GM10847 (cell line): ENCODE results near the gene CATSPERD.

Source experiments
- POLR2A ChIP-seq: IDR thresholded peaks from 2 replicates; pipeline ENCODE4 v1.6.1; 2011; ENCODE audit not compliant: insufficient read length; ENCODE audit errors: extremely low read depth

The CATSPERD gene, protein sequence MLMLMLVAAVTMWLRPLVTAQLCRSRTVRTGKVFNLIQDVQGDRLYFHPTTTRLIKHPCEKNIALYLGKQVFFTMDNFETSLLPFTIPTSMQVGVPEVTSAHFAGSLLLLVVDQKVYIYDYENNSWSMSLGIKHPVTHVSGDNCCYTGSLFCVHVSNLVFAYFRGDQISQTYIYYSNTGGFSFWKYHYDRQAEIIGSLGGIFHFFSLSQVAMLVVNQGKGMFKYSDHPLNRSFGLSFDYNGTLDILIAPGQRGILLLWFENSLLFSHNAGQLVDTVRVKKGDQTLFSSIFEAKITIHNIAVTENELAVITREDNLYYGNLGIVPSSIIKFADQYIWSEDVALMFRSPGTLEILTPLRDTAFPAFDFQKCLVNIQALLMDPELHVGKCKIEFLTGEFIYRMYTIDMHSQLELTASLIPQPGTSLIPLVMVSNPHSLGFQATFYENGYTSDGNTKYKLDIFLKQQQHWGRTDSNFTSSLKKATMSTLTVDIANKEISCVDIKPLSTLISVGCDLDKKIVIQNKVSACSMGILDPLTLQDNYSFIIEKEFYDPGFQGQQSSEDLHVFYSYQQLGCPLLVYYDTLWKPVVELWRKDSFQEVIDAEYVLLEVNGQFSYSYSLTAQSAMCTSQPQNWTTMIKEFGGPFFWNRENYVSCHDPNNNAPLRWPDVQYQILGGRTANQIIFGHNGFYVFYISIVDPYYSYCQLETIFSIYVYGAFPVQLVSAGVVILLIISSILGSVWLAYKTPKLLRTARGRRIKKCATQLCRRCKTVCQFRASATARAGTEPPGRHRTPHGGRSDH

DNA sequence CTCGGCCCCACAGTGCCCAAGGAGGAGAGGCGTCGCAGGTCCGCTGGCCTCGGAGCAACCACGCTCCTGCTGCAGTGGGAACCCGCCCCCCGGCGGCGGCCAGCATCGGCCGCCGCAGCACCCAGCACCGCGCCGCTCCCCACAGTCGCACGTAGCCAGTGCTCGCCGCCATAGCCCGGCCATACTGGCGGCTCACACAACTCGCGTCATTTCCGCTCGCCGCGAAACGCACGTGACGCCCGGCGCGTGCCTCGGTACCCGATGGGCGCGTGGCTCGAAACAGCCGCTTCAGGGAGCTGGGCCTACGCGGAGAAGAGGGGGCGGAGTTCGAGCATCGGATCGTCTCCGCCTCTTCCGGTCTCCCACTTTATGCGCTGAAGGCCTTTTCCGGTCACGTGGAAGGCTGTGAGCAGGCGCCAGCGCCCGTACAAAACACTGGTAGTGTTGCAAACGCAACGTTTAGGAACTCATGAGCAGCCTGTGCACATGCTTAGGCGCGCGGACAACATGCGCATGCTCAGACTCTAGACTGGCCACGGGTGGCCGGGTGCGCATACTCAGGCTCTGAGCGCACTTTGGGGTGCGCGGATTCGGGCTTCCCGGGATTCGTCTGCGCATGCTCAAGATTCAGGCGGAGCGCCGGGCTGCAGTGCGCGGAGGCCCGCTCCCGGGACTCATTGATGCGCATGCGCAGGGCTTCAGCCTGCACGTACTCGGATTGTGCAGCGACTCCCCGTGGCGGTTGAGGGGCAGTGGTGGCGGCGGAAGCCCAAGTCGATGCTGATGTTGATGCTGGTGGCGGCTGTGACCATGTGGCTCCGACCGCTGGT is at the start of gene CATSPERD, which contains the start of gene LONP1:
Gene CATSPERD, plus strand, starts transcription at position 677 of the 830 bp plus-strand sequence. Its CDS starts 101 bp downstream, at position 778.
Gene LONP1, minus strand, starts transcription at position 186 of the 830 bp plus-strand sequence. Its CDS starts 14 bp downstream, at position 172.
- peak; percentile 78 for TF ChIP-seq POLR2A

DNA sequence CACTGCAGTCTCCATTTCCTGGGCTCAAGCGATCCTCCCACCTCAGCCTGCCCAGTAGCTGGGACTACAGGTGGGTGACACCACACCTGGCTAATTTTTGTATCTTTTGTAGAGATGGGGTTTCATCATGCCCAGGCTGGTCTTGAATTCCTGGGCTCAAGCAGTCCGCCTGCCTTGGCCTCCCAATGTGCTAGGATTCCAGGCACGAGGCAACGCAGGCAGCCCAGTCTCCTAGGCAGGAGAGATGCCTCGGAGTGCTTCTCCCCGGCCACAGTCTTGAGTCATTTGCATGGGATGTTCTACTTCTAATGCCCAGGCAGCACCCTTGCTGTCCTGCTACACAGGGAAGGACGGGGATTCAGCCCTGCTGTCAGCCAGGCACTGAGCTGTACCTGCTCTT is 48.8 kb upstream of the CATSPERD start:
- no peak for TF ChIP-seq POLR2A

DNA sequence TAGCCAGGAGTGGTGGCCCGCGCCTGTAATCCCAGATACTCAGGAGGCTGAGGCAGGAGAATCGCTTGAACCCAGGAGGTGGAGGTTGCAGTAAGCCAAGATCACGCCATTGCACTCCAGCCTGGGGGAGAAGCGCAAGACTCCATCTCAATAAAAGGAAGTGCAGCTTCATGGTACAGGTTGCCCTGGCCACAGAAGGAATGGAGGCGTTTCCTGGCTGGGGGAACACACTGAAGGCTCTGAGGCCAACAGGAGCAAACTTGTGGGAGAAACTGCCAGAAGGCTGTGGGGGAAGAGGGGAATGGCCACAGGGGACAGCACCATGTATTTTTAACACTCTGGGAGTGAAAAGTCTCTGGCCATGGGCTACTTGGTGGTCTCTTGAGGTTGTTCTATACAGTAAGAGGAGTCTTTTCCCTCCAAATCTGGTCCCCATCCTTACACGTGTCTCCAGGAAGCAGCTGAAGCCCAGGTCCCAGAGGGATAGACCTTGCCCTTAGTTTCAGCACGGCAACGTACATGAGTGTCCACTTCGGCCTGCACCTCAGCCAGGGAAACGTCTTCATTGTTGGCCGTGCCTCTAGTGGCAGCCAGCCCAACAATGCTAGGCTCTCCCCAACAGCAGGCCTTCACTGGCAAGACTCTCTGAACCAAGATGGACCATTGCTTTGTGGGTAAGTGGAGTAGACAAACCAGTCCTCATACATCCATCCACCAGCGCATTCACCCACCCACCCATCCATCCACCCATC is 47.6 kb upstream of the CATSPERD start:
- no peak for TF ChIP-seq POLR2A

DNA sequence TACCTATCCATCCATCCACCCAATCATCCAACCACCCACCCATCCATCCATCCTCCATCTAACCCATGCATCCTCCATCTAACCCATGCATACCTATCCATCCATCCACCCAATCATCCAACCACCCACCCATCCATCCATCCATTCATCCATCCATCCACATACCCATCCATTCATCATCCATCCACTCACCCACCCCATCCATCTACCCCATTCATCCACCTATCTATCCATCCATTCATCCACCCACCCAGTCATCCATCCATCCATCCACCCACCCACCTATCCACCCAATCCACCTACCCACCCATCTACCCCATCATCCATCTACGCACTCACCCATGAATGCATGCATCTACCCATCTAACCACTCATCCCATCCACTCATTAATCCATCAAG is 46.7 kb upstream of the CATSPERD start:
- TF ChIP-seq POLR2A: no peak

DNA sequence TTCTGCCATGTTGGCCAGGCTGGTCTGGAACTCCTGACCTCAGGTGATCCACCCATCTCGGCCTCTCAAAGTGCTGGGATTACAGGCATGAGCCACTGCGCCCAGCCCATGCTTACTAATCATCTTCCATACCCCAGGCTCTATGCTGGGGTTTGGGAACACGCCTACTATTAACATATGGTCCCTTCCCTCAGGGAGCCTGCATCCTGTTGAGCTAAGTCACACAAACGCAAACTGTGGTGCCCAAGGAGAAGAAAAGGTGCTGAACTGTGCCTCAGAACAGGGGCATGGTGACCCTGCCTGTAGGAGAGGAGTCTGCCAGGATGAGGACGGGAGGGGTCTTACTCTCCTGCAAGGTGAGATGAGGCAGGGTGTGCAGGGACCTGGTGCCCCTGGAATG is 45.7 kb upstream of the CATSPERD start:
- no peak for TF ChIP-seq POLR2A

DNA sequence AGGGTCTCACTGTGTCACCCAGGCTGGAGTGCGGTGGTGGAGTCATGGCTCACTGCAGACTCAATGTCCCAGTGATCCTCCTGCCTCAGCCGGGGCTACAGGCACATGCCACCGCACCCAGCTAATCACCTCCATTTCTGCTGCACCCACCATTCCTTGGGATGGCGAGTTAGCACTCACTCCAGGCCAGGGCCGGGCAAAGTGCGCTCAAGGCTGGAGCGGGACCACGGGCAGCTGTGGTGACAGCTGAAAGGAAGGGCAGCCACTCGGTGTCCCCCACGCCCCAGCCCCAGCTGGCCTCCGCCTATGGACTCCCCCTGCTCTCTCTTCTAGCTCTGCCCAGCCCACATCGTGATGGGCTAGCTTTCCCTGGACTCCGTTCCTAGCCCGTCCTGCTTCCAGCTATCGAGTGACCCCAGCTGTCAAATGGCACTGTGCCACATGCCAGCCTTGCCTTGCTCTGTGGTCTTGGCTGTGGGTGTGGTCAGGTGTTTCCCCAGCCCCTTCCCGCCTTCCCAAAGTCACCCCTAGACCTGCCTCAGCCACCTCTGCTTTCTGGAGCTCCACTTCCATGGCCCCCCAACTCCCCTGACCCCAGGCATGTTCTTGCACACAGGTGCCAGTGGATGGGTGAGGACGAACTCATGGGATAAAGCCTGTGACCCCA is 44.2 kb upstream of the CATSPERD start:
- TF ChIP-seq POLR2A: no peak

DNA sequence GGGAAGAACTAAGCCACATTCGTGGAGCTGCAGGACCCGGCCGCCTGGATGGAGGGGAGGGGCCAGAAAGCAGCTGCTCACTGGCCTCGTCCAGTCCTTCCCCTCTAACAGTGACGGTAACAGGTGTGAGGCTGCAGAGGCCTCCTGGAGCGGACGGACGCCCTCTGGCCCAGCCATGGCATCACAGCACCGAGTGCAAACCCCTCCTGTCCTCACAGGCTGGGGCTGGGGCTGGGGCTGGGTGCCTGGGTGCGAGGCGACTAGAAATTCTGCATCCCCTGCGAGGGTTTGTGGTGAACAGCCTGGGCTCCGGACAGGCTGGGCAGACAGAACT is 43.7 kb upstream of the CATSPERD start:
- TF ChIP-seq POLR2A: no peak

DNA sequence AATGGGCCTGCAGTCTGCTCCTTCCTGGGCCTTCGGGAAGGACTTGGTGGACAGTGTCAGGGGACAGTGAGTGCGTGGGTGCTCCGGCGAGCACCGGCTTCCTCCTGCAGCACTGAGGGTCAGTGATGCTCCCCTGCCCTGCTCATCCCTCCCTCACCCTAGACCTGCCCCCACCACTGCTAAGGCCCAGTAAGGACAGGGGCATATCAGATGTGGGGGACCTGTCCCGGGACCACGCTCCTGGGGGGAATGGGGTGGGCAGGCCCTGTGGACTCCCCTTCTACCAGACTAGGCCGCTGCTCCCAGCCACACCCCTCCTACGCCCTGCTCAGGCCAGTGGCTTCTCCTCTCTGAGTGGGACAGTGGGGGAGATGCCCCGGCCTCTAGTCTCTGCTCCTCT is 43.3 kb upstream of the CATSPERD start:
- no peak for TF ChIP-seq POLR2A

DNA sequence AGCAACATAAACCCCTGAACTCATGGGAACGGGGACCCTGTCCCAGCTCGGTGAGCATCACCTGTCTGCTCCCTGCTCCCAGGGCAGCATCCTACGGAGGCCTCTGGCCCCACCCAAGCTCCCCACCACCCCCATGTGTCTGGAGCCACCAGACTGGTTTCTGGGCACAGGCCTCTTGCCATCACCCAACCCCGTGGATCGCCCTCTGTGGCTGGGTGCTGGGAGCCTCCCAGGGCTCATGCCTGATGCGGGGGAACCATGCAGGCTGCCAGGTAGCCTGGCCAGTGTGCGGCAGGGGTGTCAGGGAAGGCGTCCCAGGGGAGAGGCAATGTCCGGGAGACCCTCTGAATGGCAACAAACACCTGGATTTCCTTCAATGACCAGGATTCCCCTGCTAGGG is 42.9 kb upstream of the CATSPERD start:
- no peak for TF ChIP-seq POLR2A

DNA sequence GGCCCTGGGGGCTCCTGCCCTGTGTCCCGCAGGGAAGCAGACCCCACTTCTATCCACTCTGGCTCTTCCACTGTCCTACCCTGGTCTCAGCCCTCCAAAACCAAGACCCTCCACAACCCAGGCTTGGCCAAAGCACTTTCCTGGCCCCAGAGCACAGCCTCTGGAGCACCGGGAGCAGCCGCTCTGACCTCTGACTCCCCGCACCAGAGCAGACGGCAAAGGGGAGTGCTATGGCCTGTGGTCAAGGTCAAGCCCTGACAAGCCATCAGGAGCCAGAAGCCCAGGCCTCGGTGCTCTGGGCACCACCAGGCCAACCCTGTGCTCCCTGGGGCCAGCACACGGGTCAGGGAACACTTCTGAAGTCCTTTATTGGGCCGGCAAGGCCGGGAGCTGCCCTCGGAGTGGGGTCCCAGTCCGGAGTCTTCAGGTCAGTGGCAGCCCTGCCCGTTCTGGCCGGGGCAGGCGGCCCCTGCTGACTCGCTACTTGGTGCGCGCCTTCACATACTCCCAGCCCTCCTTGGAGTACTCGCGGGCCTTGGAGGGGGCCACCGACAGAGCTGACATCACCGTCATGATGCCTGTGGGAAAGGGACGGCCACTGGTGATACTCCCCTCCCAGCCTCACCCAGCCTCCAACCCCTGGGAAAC is 42.2 kb upstream of the CATSPERD start:
- no peak for TF ChIP-seq POLR2A

DNA sequence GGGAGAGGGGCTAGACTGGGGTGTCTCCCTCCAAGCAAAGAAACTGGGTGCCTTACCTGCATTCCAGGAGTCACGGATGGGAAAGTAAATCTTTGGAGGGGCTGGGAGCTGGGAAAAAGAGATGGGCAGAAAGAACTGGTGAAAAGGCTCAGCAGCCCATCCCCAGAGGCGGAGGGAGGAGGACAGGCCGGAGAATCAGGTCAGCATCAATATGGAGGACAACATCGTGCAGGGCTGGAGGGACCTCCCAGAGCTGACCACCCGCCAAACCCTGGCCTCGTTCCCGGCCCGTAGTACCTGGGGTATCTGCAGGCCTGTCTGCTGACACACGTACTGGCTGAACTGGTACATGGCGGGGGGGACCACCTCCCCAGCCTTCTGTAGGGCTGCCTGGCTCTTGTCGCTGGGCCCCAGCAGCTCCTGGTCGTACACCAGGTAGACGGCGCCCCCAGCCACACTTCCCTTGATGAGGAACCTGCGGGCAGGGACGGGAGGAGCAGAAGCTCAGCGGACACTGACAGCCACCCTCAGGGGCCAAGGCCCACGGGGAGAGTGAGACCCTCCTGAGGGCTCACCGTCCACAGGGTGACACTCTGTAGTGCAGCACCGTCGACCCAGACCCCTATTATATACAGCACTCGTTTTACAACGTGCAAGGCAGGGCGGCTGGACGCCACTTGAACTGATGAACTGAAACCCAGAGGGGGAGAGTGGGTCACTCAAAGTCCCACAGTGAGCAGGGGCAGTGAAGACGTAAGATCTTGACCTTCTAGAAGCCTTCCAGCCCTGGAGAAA is 41.0 kb upstream of the CATSPERD start:
- TF ChIP-seq POLR2A: no peak

DNA sequence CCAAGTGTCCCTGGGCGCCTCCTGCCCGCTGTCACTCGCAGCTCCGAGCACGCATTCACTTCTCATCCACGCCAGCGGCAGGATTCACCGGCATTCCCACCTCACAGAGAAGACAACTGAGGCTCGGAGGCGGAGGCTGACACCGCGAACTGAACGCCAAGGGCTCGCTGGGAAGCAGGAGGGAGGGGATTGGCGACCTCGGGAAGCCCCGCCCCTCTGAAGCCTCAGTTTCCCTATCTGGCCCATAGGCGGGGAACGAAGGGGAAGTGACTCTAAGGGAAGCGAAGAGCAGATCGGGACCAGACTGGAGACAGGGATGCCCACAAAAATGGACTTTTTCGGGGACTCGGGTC is 40.4 kb upstream of the CATSPERD start:
- no peak for TF ChIP-seq POLR2A
